ENCODE measurements around the gene CALY.

CALY gene

DNA sequence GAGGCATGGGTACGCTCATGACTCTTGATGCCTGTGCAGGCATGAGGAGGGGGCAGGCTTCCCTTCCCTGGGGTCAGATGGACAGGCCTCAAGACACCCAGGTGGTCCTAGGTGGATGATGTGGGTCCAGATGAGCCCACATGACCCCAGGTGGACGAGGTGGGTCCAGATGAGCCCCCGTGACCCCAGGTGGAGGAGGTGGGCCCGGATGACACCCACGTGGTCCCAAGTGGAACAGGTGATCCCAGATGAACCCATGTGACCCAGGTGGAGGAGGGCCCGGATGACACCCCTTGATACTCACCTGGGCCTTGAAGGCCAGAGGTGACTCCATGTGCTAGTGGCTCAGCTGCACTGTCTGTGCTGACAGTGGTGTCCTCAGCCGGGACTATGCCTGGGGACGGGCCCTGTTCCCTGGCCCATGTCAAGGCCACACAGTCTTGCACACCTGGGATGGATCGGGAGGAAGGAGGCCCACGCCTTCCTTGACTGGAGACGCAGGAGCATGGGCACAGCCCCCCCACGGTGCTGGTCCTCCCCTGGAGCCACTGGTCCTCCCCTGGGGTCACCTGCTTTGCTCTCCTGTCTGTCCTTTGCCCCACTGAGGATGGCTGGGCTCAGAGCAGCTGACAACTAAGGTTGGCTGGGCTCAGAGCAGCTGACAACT, 13.7 kb upstream of the CALY start:
- H3K4me3 ChIP-seq (ENCODE audit: low read depth, low read length): no peak overlapping the region
- no peak for DNase-seq (ENCODE audit: low read depth)
- TF ChIP-seq, protein P1, sequence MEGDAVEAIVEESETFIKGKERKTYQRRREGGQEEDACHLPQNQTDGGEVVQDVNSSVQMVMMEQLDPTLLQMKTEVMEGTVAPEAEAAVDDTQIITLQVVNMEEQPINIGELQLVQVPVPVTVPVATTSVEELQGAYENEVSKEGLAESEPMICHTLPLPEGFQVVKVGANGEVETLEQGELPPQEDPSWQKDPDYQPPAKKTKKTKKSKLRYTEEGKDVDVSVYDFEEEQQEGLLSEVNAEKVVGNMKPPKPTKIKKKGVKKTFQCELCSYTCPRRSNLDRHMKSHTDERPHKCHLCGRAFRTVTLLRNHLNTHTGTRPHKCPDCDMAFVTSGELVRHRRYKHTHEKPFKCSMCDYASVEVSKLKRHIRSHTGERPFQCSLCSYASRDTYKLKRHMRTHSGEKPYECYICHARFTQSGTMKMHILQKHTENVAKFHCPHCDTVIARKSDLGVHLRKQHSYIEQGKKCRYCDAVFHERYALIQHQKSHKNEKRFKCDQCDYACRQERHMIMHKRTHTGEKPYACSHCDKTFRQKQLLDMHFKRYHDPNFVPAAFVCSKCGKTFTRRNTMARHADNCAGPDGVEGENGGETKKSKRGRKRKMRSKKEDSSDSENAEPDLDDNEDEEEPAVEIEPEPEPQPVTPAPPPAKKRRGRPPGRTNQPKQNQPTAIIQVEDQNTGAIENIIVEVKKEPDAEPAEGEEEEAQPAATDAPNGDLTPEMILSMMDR (IDR thresholded peaks at IDR 0.05; ENCODE audit: insufficient read depth, low read depth, low read length, missing control alignments): no peak

DNA sequence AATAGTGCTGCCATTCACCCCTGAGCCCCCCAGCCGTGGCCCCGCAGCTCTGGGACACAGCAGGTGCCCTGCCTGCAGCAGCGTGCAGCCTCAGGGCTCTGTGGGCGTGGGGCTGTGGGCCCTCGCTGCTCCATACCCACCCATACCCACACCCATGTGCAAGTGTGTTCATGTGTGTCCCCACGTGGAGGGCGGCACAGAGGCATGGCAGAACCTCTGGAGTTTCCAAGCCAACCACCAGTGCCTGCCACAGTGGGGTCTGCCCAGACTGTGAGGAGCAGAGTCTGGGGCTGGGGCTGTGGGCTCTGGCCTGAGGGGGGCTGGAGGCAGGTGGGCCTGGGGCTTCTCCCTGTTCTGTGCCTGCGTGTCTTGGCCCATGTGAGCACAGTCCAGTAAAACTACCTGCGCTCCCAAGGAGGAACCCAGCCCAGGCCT, 12.9 kb upstream of the CALY start:
- TF ChIP-seq, protein P1 (IDR thresholded peaks at IDR 0.05; ENCODE audit: insufficient read depth, low read depth, low read length, missing control alignments): no peak
- no peak for DNase-seq (ENCODE audit: low read depth)
- no peak overlapping the region for H3K4me3 ChIP-seq (ENCODE audit: low read depth, low read length)

DNA sequence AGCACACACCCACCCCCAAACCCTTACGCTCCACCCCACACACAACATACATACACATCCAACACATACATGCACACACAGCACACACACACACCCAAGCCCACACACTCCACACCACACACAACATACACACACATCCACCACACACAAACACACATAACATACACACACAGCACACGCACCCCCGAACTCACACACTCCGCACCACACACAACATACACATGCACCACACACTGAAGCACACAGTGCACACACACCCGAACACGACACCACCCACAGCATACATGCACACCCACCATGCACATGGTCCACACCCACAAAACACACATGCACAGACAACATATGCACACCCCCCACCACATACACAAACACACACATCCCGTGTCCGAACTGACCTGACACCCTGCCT, 12.5 kb upstream of the CALY start:
- TF ChIP-seq, protein P1 (IDR thresholded peaks at IDR 0.05; ENCODE audit: insufficient read depth, low read depth, low read length, missing control alignments): no peak
- no peak for DNase-seq (ENCODE audit: low read depth)
- no peak overlapping the region for H3K4me3 ChIP-seq (ENCODE audit: low read depth, low read length)

DNA sequence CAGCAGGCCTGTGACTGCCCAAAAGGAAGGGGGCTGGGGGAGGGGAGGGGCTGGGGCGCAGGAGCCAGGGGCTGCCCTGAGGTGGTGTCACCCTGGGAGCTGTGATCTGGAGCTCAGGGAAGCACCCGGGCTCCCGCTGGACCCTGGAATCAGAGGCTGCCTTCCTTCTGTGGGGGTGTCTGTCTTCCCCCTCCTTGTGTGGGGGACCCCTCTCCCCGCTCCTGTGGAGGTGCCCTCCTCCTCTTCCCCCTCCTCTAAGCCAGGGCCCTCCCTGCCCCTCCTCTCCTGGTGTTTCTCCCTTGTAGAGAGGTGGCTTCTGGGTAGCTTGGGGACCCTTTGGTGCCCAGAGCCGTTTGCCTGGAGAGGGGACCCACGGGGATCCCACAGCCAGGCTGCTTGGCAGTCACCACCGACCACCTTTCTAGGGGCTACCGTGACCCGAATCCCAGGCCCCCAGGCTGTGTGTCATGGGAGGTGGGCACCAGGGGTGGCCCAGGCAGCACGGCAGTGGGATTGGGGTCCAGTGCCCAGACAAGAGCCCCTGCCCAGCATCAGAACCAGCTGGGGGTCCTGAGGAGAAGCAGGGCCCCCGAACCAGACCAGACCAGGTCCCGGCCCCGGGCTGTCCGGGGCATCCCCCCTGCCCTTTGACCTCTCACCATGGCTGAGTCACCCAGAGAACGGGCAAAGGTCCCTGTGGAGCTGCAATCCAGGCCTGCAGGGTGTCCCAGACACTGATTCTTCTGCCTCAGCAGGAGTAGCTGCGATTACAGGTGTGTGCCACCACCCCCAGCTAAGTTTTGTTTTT, 11.2 kb upstream of the CALY start:
- DNase-seq (ENCODE audit: low read depth): no peak
- TF ChIP-seq, protein P1 (IDR thresholded peaks at IDR 0.05; ENCODE audit: insufficient read depth, low read depth, low read length, missing control alignments): no peak
- H3K4me3 ChIP-seq (ENCODE audit: low read depth, low read length): no peak overlapping the region

DNA sequence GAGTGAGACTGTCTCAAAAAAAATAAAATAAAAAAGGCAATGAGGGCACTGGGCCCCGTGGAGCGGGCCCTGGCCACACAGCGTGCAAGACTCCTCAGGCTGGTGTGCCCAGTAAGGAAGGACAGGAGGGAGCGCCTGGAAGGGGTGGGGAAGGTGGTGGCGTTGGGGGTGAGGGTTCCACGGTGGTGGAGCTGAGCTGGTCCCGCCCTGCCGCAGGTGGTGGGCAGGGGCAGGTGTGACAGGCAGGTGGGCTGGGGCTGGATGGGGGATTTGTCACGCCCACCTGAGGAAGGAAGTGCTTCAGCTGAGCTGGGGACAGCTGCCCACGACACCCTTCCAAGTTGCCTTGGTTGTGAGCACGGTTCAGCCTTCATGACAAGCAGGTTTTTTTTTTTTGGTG, 9.7 kb upstream of the CALY start:
- TF ChIP-seq, protein P1 (IDR thresholded peaks at IDR 0.05; ENCODE audit: insufficient read depth, low read depth, low read length, missing control alignments): no peak
- H3K4me3 ChIP-seq (ENCODE audit: low read depth, low read length): no peak overlapping the region
- DNase-seq (ENCODE audit: low read depth): no peak

DNA sequence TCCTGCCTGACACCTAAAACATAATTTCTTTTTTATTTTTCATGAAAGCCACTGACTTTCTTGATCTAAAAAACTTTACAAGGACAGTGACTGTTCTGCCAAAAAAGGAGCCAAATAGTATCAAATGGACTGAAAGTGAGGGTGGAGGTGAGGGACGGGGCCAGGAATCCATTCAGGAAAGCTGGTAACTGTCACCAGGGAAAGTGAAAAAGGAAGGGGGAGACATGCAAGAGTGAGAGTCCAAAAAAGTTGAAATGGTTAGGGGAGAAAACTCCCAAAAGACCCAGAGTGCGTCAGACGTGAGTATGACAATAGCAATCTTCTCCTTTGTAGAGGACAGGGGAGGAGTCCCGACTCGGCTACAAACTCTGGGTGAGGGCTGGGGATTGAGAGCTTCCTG, 7.5 kb upstream of the CALY start:
- TF ChIP-seq, protein P1 (IDR thresholded peaks at IDR 0.05; ENCODE audit: insufficient read depth, low read depth, low read length, missing control alignments): no peak
- DNase-seq (ENCODE audit: low read depth): no peak
- no peak overlapping the region for H3K4me3 ChIP-seq (ENCODE audit: low read depth, low read length)

Data from GM12865 (cell line).